IgD-negative memory B cell (primary cell): ENCODE measurements around the gene CBX4. TPM values are rescaled to one million over a fixed set of nuclear protein-coding genes. Genes with fewer than 3 reads are reported as not detected.
A peak's percentile ranks its signal among the peaks of the same experiment; 100 is the strongest.

ENCODE experiments used
- H3K27ac Mint-ChIP-seq, 3 donors: one replicate each; pipeline ENCODE4 v1.8.0; 2020 to 2022; ENCODE audit warnings: mild to moderate bottlenecking in 3 of 3, mixed read lengths in 3 of 3, moderate library complexity in 1 of 3
- H3K27me3 Mint-ChIP-seq: one replicate; pipeline ENCODE4 v1.8.0; 2021; ENCODE audit warnings: mixed read lengths
- H3K36me3 Mint-ChIP-seq: one replicate; pipeline ENCODE4 v1.8.0; 2020; ENCODE audit warnings: mild to moderate bottlenecking, mixed read lengths
- H3K4me1 Mint-ChIP-seq, 3 donors: one replicate each; pipeline ENCODE4 v1.8.0; 2020 to 2022; ENCODE audit warnings: mixed read lengths in 3 of 3, mild to moderate bottlenecking in 1 of 3
- H3K4me3 Mint-ChIP-seq, 4 donors: one replicate each; pipeline ENCODE4 v1.8.0; 2020 to 2022; ENCODE audit warnings: mild to moderate bottlenecking in 4 of 4, mixed read lengths in 4 of 4, moderate library complexity in 3 of 4
- H3K9me3 Mint-ChIP-seq, 3 donors: one replicate each; pipeline ENCODE4 v1.8.0; 2020 to 2021; ENCODE audit warnings: mixed read lengths in 3 of 3, mild to moderate bottlenecking in 1 of 3
- polyA plus RNA-seq: library from polyadenylated mRNA; unstranded; fragments of 300-500 nt; fragmentation: Illumina TruSeq; gene quantifications from one replicate; pipeline ENCODE4 v1.2.3, GENCODE V29; 2021

CBX4 gene
- polyA plus RNA-seq, 1 donor from 2014 or later: 4.1 TPM

GRCh38 chr17:79821331-79822095 lies 17.7 kb downstream of the CBX4 start:
- H3K27me3 Mint-ChIP-seq: peaks cover 12% of the 10 kb centered on the region

GRCh38 chr17:79820959-79821330 lies 18.3 kb downstream of the CBX4 start:
- H3K4me1 Mint-ChIP-seq: peaks cover 0 to 7% (median under 1%) of the 10 kb centered on the region in 3 donors
- H3K4me3 Mint-ChIP-seq: no peak overlapping the region
- H3K27ac Mint-ChIP-seq: peak overlapping the region in 1 of 3 donors; percentile 50
- peaks cover 15% of the 10 kb centered on the region for H3K27me3 Mint-ChIP-seq
- H3K9me3 Mint-ChIP-seq: peaks cover 0 to 2% (median 0%) of the 10 kb centered on the region in 3 donors
- H3K36me3 Mint-ChIP-seq: peaks cover 4% of the 10 kb centered on the region

More at GRCh38 chr17:79821331-79822095, 17.7 kb downstream of the CBX4 start:
- H3K4me3 Mint-ChIP-seq: no peak overlapping the region
- peaks cover 4 to 9% (median 4%) of the 10 kb centered on the region in 3 donors for H3K4me1 Mint-ChIP-seq
- H3K9me3 Mint-ChIP-seq: peaks cover 0 to 2% (median 0%) of the 10 kb centered on the region in 3 donors
- H3K27ac Mint-ChIP-seq: no peak overlapping the region
- peaks cover 4% of the 10 kb centered on the region for H3K36me3 Mint-ChIP-seq

- Mint-ChIP-seq H3K27ac (peak overlapping the region in 1 of 3 donors; percentile 56), H3K27me3 (peaks cover 16% of the 10 kb centered on the region), H3K4me1 (peaks cover 0 to 5% (median 0%) of the 10 kb centered on the region in 3 donors), H3K4me3 (no peak overlapping the region), H3K36me3 (peaks cover 4% of the 10 kb centered on the region), H3K9me3 (peaks cover 0 to 2% (median 0%) of the 10 kb centered on the region in 3 donors)
Observed at GRCh38 chr17:79819534-79820276, 19.5 kb downstream of the CBX4 start.

- Mint-ChIP-seq H3K4me1 (peaks cover 0 to 9% (median 4%) of the 10 kb centered on the region in 3 donors), H3K9me3 (peaks cover 0 to 4% (median 0%) of the 10 kb centered on the region in 3 donors), H3K4me3 (peak overlapping the region in 1 of 4 donors; percentile 13), H3K36me3 (no peaks in the 10 kb centered on the region), H3K27ac (peak overlapping the region in 1 of 3 donors; percentile 56), H3K27me3 (peaks cover 21% of the 10 kb centered on the region)
Observed at GRCh38 chr17:79819085-79819484, 20.2 kb downstream of the CBX4 start.

- H3K36me3 Mint-ChIP-seq: no peaks in the 10 kb centered on the region
- H3K4me3 Mint-ChIP-seq: peak overlapping the region in 1 of 4 donors; percentile 13
- peaks cover 0 to 4% (median 0%) of the 10 kb centered on the region in 3 donors for H3K9me3 Mint-ChIP-seq
- peaks cover 21% of the 10 kb centered on the region for H3K27me3 Mint-ChIP-seq
- H3K4me1 Mint-ChIP-seq: peaks cover 0 to 10% (median 4%) of the 10 kb centered on the region in 3 donors
- H3K27ac Mint-ChIP-seq: peak overlapping the region in 2 of 3 donors; percentile 56 to 72
Observed at GRCh38 chr17:79818026-79818758, 21.0 kb downstream of the CBX4 start.

- H3K27me3 Mint-ChIP-seq: peaks cover 32% of the 10 kb centered on the region
- H3K4me3 Mint-ChIP-seq: peak overlapping the region; percentile 6 to 77 (median 51)
- no peaks in the 10 kb centered on the region for H3K36me3 Mint-ChIP-seq
- peak overlapping the region; percentile 73 to 95 (median 80) for H3K27ac Mint-ChIP-seq
- H3K4me1 Mint-ChIP-seq: peaks cover 8 to 10% (median 9%) of the 10 kb centered on the region in 3 donors
- H3K9me3 Mint-ChIP-seq: peaks cover 0 to 4% (median 0%) of the 10 kb centered on the region in 3 donors
Observed at GRCh38 chr17:79815836-79816461, 23.3 kb downstream of the CBX4 start.

- no peak overlapping the region for H3K27ac Mint-ChIP-seq
- peaks cover 35% of the 10 kb centered on the region for H3K27me3 Mint-ChIP-seq
- H3K36me3 Mint-ChIP-seq: no peaks in the 10 kb centered on the region
- H3K4me3 Mint-ChIP-seq: no peak overlapping the region
- H3K4me1 Mint-ChIP-seq: peaks cover 8 to 12% (median 10%) of the 10 kb centered on the region in 3 donors
- H3K9me3 Mint-ChIP-seq: peaks cover 0 to 4% (median 0%) of the 10 kb centered on the region in 3 donors
Observed at GRCh38 chr17:79814974-79815835, 24.0 kb downstream of the CBX4 start.

GRCh38 chr17:79814127-79814973 lies 24.9 kb downstream of the CBX4 start:
- H3K9me3 Mint-ChIP-seq: peaks cover 0 to 4% (median 0%) of the 10 kb centered on the region in 3 donors
- no peaks in the 10 kb centered on the region for H3K36me3 Mint-ChIP-seq
- H3K4me1 Mint-ChIP-seq: peaks cover 8 to 12% (median 10%) of the 10 kb centered on the region in 3 donors
- H3K4me3 Mint-ChIP-seq: peak overlapping the region; percentile 55 to 83 (median 59)
- peaks cover 35% of the 10 kb centered on the region for H3K27me3 Mint-ChIP-seq
- peak overlapping the region in 2 of 3 donors; percentile 88 to 94 for H3K27ac Mint-ChIP-seq

GRCh38 chr17:79813297-79814126 lies 25.7 kb downstream of the CBX4 start:
- Mint-ChIP-seq H3K4me1 (peaks cover 8 to 13% (median 12%) of the 10 kb centered on the region in 3 donors), H3K9me3 (peaks cover 0 to 4% (median 0%) of the 10 kb centered on the region in 3 donors), H3K36me3 (no peaks in the 10 kb centered on the region), H3K4me3 (peak overlapping the region in 1 of 4 donors; percentile 83), H3K27me3 (peaks cover 39% of the 10 kb centered on the region), H3K27ac (peak overlapping the region in 2 of 3 donors; percentile 81 to 94)

- Mint-ChIP-seq H3K4me3 (peak overlapping the region in 3 of 4 donors; percentile 83 to 94 (median 90)), H3K36me3 (no peaks in the 10 kb centered on the region), H3K27me3 (peaks cover 45% of the 10 kb centered on the region), H3K4me1 (peaks cover 8 to 13% (median 12%) of the 10 kb centered on the region in 3 donors), H3K9me3 (peaks cover 0 to 4% (median 0%) of the 10 kb centered on the region in 3 donors), H3K27ac (peak overlapping the region; percentile 89 to 90 (median 89))
Observed at GRCh38 chr17:79812353-79813258, 26.6 kb downstream of the CBX4 start.

- Mint-ChIP-seq H3K4me1 (peaks cover 8 to 13% (median 12%) of the 10 kb centered on the region in 3 donors), H3K9me3 (peaks cover 0 to 4% (median 0%) of the 10 kb centered on the region in 3 donors), H3K27ac (peak overlapping the region; percentile 89 to 90 (median 89)), H3K27me3 (peaks cover 50% of the 10 kb centered on the region), H3K36me3 (no peaks in the 10 kb centered on the region), H3K4me3 (peak overlapping the region in 3 of 4 donors; percentile 83 to 94 (median 90))
Observed at GRCh38 chr17:79811868-79812352, 27.3 kb downstream of the CBX4 start.
